Measurements from ENCODE around the gene PALD1. TPM values are rescaled to one million over a fixed set of nuclear protein-coding genes. Genes with fewer than 3 reads are reported as not detected.

The PALD1 gene
- total and polyA plus RNA-seq, 2 experiments from 2014 or later: 5.7 to 19.1 TPM

DNA sequence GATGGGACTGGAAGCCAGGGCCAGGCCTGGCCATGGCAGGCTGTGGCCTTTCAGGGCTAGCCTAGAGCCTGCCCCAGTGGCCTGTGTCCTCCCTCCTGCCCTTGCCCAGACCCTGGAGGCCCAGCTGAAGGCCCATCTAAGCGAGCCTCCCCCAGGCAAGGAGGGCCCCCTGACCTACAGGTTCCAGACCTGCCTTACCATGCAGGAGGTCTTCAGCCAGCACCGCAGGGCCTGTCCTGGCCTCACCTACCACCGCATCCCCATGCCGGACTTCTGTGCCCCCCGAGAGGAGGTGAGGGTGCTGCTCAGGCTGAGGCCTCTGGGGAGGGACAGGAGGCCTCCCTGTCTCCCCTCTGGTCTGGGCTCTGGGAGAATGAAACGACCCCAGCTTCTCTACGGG lies 60.9 kb downstream of the PALD1 start:
- Histone ChIP-seq H3K36me3 (no peaks in the 10 kb centered on the region), H3K27me3 (no peaks in the 10 kb centered on the region), H3K4me3 (no peak overlapping the region), H3K4me1 (ENCODE audit: low read depth) (peaks cover 4% of the 10 kb centered on the region), H3K27ac (no peak overlapping the region), H3K9me3 (ENCODE audit: low read depth) (no peaks in the 10 kb centered on the region)
- TF ChIP-seq, protein P1, sequence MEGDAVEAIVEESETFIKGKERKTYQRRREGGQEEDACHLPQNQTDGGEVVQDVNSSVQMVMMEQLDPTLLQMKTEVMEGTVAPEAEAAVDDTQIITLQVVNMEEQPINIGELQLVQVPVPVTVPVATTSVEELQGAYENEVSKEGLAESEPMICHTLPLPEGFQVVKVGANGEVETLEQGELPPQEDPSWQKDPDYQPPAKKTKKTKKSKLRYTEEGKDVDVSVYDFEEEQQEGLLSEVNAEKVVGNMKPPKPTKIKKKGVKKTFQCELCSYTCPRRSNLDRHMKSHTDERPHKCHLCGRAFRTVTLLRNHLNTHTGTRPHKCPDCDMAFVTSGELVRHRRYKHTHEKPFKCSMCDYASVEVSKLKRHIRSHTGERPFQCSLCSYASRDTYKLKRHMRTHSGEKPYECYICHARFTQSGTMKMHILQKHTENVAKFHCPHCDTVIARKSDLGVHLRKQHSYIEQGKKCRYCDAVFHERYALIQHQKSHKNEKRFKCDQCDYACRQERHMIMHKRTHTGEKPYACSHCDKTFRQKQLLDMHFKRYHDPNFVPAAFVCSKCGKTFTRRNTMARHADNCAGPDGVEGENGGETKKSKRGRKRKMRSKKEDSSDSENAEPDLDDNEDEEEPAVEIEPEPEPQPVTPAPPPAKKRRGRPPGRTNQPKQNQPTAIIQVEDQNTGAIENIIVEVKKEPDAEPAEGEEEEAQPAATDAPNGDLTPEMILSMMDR (IDR thresholded peaks at IDR 0.05; ENCODE audit: low read depth, low read length): no peak
- DNase-seq (ENCODE audit: low read depth in 1 of 2, low spot score in 1 of 2): no peak

- Histone ChIP-seq H3K36me3 (no peaks in the 10 kb centered on the region), H3K4me1 (ENCODE audit: low read depth) (peaks cover 6% of the 10 kb centered on the region), H3K27ac (no peak overlapping the region), H3K4me3 (no peak overlapping the region), H3K9me3 (ENCODE audit: low read depth) (no peaks in the 10 kb centered on the region), H3K27me3 (no peaks in the 10 kb centered on the region)
- TF ChIP-seq, protein P1 (IDR thresholded peaks at IDR 0.05; ENCODE audit: low read depth, low read length): peak; percentile 79
- DNase-seq (ENCODE audit: low read depth in 1 of 2, low spot score in 1 of 2): peak; percentile 25 to 46
These were observed 61.7 kb downstream of the PALD1 start for GRCh38 chr10:70540089-70540788.

GRCh38 chr10:70540789-70541360 lies 62.3 kb downstream of the PALD1 start:
- H3K9me3 ChIP-seq (ENCODE audit: low read depth): no peaks in the 10 kb centered on the region
- no peak overlapping the region for H3K4me3 ChIP-seq
- H3K27me3 ChIP-seq: no peaks in the 10 kb centered on the region
- no peaks in the 10 kb centered on the region for H3K36me3 ChIP-seq
- peaks cover 6% of the 10 kb centered on the region for H3K4me1 ChIP-seq (ENCODE audit: low read depth)
- no peak overlapping the region for H3K27ac ChIP-seq
- no peak for DNase-seq (ENCODE audit: low read depth in 1 of 2, low spot score in 1 of 2)
- TF ChIP-seq, protein P1 (IDR thresholded peaks at IDR 0.05; ENCODE audit: low read depth, low read length): no peak

DNA sequence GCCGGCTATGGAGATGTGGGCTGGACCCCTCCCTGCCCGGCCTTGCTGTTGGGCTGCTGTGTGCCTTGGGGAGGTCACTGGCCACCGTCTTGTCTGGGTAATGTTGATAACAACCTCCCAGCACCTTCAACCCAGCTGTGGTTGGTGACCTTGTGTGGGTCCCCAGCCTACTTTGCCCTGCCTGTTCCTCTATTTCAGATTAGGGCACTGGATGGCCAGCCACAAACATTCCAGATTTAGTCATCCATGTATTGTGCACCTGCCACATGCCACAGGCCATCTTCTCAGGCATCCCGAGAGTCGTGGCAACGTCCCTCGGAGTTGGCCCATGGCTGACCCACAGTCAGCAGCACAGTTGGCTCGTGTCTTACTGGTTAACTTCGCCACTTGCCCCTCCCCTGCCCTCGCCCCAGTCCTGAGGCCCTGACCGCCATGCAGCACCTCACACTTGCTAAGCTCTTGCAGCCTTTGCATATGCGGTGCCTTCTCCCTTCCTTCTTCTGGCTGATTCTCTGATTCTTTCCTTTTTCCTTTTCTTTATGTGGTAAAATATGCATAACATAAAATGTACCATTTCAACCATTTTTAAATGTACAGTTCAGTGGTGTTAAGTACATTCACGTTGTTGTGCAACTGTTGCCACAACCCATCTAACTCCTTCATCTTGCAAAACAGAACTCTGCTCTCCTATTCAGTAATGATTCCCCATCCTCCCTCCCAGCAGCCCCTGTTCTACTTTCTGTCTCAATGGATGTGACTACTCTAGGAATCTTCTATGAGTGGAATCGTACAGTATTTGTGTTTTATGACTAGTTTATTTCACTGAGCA lies 63.4 kb downstream of the PALD1 start:
- Histone ChIP-seq H3K27ac (no peak overlapping the region), H3K27me3 (no peaks in the 10 kb centered on the region), H3K9me3 (ENCODE audit: low read depth) (no peaks in the 10 kb centered on the region), H3K4me1 (ENCODE audit: low read depth) (peaks cover 6% of the 10 kb centered on the region), H3K4me3 (no peak overlapping the region), H3K36me3 (no peaks in the 10 kb centered on the region)
- DNase-seq (ENCODE audit: low read depth in 1 of 2, low spot score in 1 of 2): no peak
- TF ChIP-seq, protein P1 (IDR thresholded peaks at IDR 0.05; ENCODE audit: low read depth, low read length): no peak

DNA sequence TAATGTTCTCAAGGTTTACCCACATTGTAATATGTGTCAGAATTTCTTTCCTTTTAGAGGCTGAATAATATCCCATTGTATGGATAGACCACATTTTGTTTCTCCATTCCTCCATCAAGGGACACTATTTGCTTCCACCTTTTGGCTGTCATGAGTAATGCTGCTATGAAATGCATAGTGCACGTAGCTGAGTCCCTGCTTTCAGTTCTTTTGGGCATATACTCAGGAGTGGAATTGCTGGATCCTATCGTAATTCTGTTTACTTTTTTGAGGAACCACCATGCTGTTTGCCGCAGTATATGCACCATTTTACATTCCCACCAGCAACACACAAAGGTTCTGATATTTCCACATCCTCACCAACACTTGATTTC lies 64.0 kb downstream of the PALD1 start:
- Histone ChIP-seq H3K9me3 (ENCODE audit: low read depth) (no peaks in the 10 kb centered on the region), H3K27ac (no peak overlapping the region), H3K36me3 (no peaks in the 10 kb centered on the region), H3K4me1 (ENCODE audit: low read depth) (peaks cover 6% of the 10 kb centered on the region), H3K4me3 (no peak overlapping the region), H3K27me3 (no peaks in the 10 kb centered on the region)
- peak in 1 of 2 donors; percentile 24 for DNase-seq (ENCODE audit: low read depth in 1 of 2, low spot score in 1 of 2)
- TF ChIP-seq, protein P1 (IDR thresholded peaks at IDR 0.05; ENCODE audit: low read depth, low read length): peak; percentile 24
